ENCODE measurements around the gene GRID2. TPM values are rescaled to one million over a fixed set of nuclear protein-coding genes. Genes with fewer than 3 reads are reported as not detected.

GRID2 gene
- polyA plus RNA-seq, 1 donor from 2014 or later = 14.9 TPM

DNA sequence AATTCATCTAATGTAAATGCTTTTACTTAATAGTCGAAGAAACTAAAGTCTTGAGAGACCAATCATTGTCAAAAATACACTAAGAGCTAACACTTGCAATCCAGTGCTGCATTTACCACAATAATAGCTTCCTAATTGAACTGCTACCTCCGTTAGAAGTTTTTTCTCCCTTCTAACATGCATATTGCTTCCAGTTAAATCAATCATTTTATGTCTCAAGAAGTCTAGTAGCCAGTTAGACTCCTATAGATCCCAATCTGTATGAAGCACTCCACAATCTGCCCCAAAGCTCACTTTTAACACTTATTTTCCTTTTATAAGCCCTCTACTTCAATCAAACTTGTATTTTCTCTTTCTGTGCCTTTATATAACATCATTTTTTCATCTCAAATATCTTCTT, 41.4 kb upstream of the GRID2 start:
- no peak overlapping the region for H3K4me2 ChIP-seq (ENCODE audit: low read length)
- no peak overlapping the region for H3K27ac ChIP-seq (ENCODE audit: low read length)
- H3K36me3 ChIP-seq (ENCODE audit: insufficient read depth, low read length) = no peaks in the 10 kb centered on the region
- no peak overlapping the region for H2AFZ ChIP-seq (ENCODE audit: low read depth, low read length)
- no peaks in the 10 kb centered on the region for H3F3A ChIP-seq (ENCODE audit: insufficient read depth, low read length, poor library complexity, severe bottlenecking)
- H3K9me3 ChIP-seq (ENCODE audit: low read length) = no peaks in the 10 kb centered on the region
- no peaks in the 10 kb centered on the region for H3K27me3 ChIP-seq (ENCODE audit: insufficient read depth, low read depth, low read length)
- H3K4me3 ChIP-seq (ENCODE audit: low read length) = no peak overlapping the region
- H3K9ac ChIP-seq (ENCODE audit: low read length) = no peak overlapping the region
- TF ChIP-seq CTCF (IDR thresholded peaks at IDR 0.05; ENCODE audit: poor library complexity, severe bottlenecking) (no peak), TAF1 (IDR thresholded peaks at IDR 0.05; ENCODE audit: low read depth) (no peak), EZH2 (IDR thresholded peaks at IDR 0.05; ENCODE audit: borderline replicate concordance, insufficient read depth, low read length, poor library complexity, severe bottlenecking) (no peak), SMC3 (conservative IDR thresholded peaks at IDR 0.05; ENCODE audit: poor library complexity) (no peak), RAD21 (conservative IDR thresholded peaks at IDR 0.05) (no peak), MXI1 (conservative IDR thresholded peaks at IDR 0.05; ENCODE audit: poor library complexity, severe bottlenecking) (no peak), POLR2AphosphoS5 (IDR thresholded peaks at IDR 0.05) (no peak), EP300 (conservative IDR thresholded peaks at IDR 0.05; ENCODE audit: poor library complexity, severe bottlenecking) (no peak)
- TF ChIP-seq, protein P1, sequence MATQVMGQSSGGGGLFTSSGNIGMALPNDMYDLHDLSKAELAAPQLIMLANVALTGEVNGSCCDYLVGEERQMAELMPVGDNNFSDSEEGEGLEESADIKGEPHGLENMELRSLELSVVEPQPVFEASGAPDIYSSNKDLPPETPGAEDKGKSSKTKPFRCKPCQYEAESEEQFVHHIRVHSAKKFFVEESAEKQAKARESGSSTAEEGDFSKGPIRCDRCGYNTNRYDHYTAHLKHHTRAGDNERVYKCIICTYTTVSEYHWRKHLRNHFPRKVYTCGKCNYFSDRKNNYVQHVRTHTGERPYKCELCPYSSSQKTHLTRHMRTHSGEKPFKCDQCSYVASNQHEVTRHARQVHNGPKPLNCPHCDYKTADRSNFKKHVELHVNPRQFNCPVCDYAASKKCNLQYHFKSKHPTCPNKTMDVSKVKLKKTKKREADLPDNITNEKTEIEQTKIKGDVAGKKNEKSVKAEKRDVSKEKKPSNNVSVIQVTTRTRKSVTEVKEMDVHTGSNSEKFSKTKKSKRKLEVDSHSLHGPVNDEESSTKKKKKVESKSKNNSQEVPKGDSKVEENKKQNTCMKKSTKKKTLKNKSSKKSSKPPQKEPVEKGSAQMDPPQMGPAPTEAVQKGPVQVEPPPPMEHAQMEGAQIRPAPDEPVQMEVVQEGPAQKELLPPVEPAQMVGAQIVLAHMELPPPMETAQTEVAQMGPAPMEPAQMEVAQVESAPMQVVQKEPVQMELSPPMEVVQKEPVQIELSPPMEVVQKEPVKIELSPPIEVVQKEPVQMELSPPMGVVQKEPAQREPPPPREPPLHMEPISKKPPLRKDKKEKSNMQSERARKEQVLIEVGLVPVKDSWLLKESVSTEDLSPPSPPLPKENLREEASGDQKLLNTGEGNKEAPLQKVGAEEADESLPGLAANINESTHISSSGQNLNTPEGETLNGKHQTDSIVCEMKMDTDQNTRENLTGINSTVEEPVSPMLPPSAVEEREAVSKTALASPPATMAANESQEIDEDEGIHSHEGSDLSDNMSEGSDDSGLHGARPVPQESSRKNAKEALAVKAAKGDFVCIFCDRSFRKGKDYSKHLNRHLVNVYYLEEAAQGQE (IDR thresholded peaks at IDR 0.05; ENCODE audit: borderline replicate concordance) = no peak
- no peaks in the 10 kb centered on the region for H3K9me2 ChIP-seq (ENCODE audit: insufficient read depth, low read length)
- no peaks in the 10 kb centered on the region for H4K20me1 ChIP-seq (ENCODE audit: insufficient read depth)
- H3K79me2 ChIP-seq (replicated peaks; ENCODE audit: insufficient read depth, low read length) = no peaks in the 10 kb centered on the region

- no peak overlapping the region for H2AFZ ChIP-seq (ENCODE audit: low read depth, low read length)
- H3K4me3 ChIP-seq (ENCODE audit: low read length) = no peak overlapping the region
- no peaks in the 10 kb centered on the region for H3K9me2 ChIP-seq (ENCODE audit: insufficient read depth, low read length)
- no peaks in the 10 kb centered on the region for H3K36me3 ChIP-seq (ENCODE audit: insufficient read depth, low read length)
- no peaks in the 10 kb centered on the region for H3K79me2 ChIP-seq (replicated peaks; ENCODE audit: insufficient read depth, low read length)
- TF ChIP-seq CTCF (IDR thresholded peaks at IDR 0.05; ENCODE audit: poor library complexity, severe bottlenecking) (no peak), TAF1 (IDR thresholded peaks at IDR 0.05; ENCODE audit: low read depth) (no peak), POLR2AphosphoS5 (IDR thresholded peaks at IDR 0.05) (no peak), MXI1 (conservative IDR thresholded peaks at IDR 0.05; ENCODE audit: poor library complexity, severe bottlenecking) (no peak), SMC3 (conservative IDR thresholded peaks at IDR 0.05; ENCODE audit: poor library complexity) (no peak), EP300 (conservative IDR thresholded peaks at IDR 0.05; ENCODE audit: poor library complexity, severe bottlenecking) (no peak), EZH2 (IDR thresholded peaks at IDR 0.05; ENCODE audit: borderline replicate concordance, insufficient read depth, low read length, poor library complexity, severe bottlenecking) (no peak), RAD21 (conservative IDR thresholded peaks at IDR 0.05) (no peak)
- TF ChIP-seq, protein P1 (IDR thresholded peaks at IDR 0.05; ENCODE audit: borderline replicate concordance) = no peak
- H3K9me3 ChIP-seq (ENCODE audit: low read length) = no peaks in the 10 kb centered on the region
- no peak overlapping the region for H3K4me2 ChIP-seq (ENCODE audit: low read length)
- no peak overlapping the region for H3K27ac ChIP-seq (ENCODE audit: low read length)
- no peaks in the 10 kb centered on the region for H3K27me3 ChIP-seq (ENCODE audit: insufficient read depth, low read depth, low read length)
- H3K9ac ChIP-seq (ENCODE audit: low read length) = no peak overlapping the region
- no peaks in the 10 kb centered on the region for H3F3A ChIP-seq (ENCODE audit: insufficient read depth, low read length, poor library complexity, severe bottlenecking)
- no peaks in the 10 kb centered on the region for H4K20me1 ChIP-seq (ENCODE audit: insufficient read depth)
Observed at GRCh38 chr4:92263010-92263409, 40.8 kb upstream of the GRID2 start.

All from neural cell (in vitro differentiated cells).